Measurements from ENCODE around the gene ADAM10.
"Not testable (repeated sequence)": the region's sequence is repeated elsewhere in the genome, so short reads cannot be mapped to it uniquely, and the experiment has no call there.

ADAM10 gene

DNA sequence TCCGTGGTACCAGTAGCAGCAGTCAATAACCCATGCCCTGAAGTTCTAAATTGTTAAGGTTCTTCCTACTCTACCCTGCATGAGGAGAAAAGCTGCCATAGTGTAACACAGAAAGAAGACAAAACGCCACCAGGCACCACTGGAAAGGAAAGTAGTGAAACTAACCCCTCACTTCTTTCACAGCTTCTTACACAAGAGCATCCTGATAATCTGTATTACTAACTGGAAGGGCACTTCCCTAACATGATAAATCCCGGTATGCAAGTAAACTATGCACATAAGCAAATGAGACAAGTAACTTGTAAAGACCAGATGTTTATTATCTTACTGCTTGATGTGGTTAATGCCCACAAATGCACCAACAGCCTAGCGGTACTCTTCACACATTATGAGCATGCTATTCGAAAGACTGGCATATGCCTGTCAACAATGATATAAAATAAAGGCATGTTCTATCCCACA lies 141.3 kb downstream of the ADAM10 start:
- peak; percentile 88 for DNase-seq (ENCODE audit: low read depth)

DNA sequence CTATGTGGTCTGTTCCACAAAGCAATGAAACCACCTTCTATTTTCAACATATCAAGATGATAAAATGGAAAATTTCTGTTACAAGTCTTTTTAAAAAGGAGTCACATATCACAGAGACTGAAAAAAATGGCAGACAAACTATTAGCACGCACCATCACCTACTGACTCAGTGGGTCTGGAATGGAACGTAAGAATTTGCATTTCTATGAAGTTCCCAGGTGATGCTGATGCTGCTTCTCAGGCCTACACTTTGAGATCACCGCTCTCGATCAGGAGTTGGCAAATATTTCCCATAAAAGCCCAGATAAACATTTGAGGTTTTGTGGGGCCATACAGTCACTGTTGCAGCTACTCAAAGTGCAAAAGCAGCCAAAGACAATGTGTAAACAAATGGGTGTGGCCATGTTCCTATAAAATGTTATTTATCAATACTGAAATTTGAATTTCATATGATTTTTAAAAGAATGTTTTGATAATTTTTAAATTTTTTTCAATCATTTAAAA lies 142.9 kb downstream of the ADAM10 start:
- DNase-seq (ENCODE audit: low read depth), result no peak

DNA sequence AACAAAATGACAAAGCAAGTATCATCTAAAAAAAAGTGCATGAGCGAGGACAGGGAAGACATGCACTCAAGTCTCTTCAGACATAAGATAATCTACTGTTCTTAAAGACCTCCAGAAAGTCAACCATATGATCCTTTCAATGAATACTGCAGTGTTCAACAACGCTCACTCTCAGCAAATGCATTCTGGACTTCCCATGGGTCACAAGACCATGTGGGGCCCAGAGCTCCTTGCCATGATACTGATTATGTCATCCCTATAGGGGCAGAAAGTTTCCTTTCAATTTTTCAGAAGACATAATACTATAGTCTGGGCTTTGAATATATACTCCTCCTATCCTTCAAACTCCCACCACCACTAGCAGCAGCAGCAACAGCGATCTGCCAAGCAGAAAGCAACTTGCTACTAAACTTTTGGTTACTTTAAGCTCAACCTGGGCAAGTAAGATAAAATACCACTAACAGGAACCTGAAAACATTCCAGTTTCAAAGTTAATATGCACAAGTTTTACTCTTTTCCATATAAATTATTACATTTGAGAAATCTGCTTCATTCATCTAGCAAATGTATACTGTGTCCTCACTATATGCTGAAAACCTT lies 143.5 kb downstream of the ADAM10 start:
- DNase-seq (ENCODE audit: low read depth), result no peak

DNA sequence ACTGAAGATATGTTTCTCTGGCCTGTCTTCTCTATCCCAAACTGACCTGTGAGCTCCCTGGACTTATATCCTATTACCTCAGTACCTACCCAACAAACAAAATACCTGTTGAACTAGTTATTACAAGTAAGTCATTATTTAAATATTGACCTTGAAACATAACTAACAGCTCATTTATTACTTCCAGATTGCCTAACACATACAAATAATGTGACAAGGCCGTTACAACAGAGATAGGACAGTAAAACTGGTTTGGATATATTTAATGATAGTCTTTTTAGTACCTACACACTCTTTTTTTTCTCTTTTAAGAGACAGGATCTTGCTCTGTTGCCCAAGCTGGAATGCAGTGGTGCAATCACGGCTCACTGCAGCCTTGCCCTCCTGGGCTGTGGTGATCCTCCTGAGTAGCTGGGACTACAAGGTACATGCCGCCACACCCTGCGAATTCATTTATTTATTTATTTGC lies 145.0 kb downstream of the ADAM10 start:
- no peak for DNase-seq (ENCODE audit: low read depth)

DNA sequence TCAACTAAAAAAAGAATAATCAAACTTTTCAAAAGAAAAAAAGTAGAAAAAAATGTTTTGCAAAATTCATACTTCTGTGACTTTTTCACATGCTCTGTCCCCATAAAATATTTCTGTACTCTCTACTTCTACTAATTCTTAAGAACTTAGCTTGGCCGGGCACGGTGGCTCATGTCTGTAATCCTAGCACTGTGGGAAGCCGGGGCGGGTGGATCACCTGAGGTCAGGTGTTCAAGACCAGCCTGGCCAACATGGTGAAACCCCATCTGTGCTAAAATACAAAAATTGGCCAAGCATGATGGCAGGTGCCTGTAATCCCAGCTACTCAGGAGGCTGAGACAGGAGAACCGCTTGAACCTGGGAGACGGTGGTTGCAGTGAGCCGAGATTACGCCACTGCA lies 145.6 kb downstream of the ADAM10 start:
- not testable (repeated sequence) for DNase-seq (ENCODE audit: low read depth)

DNA sequence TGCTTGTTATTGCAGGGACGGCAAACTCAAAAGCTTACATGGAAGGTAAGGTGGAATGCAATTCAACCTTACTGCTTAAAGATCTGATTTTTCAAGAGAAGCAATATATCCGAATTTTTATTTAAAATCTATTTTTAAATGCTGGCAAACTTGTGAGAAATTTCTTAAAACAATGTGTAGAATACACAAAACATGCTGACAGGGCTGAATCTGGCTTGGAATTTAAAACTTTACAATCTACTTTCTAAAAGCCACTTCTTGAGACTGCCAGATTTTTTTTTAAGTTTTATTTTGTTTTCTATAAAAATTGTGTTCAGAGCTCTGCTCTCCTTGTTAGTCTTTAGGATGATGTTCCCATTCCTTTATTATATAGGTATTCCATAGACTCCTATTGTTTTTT lies 146.7 kb downstream of the ADAM10 start:
- DNase-seq (ENCODE audit: low read depth), result no peak

DNA sequence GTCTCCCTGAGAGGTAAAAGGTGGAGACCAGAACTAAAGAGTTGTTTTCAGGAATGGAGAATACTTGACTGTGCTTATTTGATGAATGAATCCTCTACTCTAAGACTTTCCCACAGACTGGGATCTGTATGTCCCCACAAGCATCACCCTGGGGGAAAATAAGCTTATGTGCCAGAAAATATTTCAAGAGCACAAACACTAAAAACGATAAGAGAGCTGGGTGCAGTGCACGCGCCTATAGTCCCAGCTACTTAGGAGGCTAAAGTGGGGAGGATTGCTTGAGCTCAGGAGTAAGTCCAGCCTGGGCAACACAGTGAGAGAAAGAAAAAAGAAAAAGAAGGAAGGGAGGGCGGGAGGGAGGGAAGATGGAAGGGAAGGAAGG lies 150.7 kb downstream of the ADAM10 start:
- DNase-seq (ENCODE audit: low read depth), result no peak

DNA sequence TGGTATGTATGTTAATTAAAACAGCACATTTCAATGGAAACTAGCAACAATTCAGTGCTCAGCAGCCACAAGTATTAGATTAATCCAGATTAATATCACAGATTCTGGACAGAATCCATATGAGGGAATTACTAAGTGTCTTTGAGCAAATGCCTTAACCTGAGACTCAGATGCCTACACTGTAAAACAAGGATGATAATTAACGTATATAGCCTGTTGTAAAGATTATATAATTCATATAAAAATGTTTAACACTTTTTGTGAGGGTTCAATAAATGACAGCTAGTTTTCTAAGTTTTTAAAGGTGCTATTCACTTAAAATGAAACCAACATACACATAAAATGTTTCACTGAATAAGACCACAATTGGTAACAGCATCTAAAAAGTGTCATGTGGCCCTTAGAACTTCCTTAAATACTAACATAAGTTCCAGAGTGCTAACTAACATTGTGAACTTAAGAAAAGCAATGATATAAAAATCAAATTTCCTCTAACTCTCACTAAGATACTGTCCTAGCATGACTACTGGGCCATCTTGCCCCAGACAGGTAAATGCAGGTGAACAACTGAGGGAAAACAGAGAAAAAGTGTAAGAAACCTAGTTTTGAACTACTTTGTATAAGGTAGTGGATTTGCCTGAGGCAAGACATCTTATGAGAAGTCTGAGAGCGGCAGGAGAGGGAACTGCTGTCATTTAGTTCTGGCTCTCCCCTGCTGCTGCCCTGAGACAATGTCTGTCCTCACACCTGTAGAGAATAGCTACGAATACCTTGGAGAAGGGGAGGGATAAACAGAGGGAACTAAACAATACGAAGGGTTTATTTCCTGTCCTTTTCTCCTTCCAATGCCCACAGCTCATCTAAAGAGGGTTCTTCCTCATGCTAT lies 151.3 kb downstream of the ADAM10 start:
- no peak for DNase-seq (ENCODE audit: low read depth)

DNA sequence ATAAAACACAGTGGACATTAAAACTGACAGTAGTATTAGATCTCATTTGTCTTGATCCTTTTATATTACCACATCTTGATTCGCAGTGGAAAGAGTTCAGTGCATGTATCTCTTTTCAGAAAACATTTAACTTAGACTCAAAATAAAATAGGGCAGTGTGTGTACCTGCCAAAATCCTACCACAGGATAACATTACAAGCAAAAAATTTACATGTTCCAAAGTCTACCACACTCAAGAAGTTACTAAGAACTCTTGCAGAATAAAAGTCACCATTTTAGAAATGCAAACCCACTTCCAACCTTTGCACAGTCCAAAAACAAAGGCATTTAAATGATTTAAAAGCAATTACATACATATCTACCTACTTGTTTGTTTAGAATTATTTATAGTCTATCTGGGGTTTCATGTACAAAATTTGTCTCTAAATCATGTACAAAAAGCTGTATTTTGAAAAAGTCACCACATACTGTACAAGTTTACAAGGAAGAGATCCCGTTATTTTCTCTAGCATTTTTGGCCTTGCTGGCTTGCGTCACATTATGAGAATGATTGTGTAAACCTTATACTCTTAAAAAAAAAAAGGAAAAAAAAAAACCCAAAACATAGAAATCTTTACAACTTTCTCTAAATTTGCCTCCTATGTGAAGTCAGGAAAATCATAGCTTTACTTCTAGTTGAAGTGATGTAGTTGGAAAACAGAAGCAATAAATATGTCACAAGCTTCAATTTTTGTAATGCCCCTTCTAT lies 153.8 kb downstream of the ADAM10 start:
- DNase-seq (ENCODE audit: low read depth), result no peak

DNA sequence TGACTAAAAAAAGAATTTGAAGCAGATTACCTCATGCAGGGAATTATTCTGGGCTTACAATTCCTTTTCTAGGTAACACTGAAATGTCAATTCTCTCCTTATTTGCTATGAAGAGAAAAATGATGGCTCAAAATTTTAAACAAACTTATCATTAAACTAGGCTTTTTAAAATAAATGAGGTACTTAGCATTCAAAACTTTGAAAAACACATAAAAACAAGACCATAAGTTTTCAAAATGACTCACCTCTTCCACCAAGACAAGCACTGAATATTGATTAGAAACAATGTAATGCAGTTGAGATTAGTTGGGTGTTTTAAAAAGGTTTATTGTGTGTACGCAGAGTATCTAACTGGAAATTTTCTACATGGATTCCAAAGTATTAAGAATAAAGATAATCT lies 154.6 kb downstream of the ADAM10 start:
- DNase-seq (ENCODE audit: low read depth), result no peak

DNA sequence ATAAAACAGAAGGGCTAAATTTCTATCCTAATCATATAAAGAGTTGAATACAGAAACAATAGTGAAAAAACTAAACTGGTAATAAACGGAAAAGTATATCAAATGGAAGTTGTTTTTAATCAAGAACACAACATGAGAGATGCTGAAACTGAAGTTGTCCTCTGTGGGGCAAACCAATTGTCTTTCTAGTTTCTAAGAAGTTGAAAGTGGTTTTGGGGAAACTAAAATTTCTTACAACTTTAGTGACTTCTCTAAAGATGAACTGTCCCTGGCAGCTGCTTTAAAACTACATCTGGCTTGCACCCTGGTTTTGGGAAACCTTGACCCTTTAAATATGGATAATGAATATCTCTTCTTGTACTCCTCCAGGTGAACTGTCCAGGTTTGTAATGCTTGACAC lies 155.6 kb downstream of the ADAM10 start:
- DNase-seq (ENCODE audit: low read depth), result no peak

DNA sequence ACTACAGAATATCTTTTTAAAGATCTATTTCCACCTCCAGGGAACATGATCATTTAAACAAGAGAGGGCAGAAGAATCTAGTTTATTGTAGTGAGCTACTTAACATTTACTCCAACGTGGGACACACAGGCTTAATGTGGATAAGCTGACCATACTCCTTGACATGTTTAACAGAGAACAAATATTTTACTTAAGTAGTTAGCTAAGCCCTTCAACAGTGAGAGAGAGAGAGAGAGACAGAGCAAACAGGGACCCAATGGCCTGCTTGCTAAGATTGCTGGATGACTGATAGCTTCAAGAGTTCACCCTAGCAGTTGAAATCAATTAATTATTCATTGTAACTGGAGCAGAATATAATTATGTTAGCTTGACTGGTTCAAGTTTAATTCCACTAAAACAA lies 158.6 kb downstream of the ADAM10 start:
- peak; percentile 20 for DNase-seq (ENCODE audit: low read depth)

DNA sequence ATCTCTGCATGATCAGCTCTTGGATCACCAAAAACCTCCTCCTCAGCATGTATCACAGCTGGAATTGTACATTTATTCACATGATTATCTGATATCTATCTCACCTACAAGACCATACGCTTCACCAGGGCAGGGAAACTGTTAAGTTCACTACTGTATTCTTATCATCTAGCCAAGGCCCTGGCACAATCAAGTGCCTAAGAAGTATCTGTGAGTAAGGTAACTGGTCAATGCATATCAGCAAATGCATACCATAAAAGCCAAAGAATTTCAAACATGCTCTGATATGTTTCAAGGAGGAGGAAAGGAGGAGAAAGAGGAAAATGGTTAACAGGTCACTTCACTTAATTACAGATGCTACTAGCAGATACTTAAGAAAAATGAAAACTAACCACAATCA lies 159.3 kb downstream of the ADAM10 start:
- DNase-seq (ENCODE audit: low read depth), result no peak

DNA sequence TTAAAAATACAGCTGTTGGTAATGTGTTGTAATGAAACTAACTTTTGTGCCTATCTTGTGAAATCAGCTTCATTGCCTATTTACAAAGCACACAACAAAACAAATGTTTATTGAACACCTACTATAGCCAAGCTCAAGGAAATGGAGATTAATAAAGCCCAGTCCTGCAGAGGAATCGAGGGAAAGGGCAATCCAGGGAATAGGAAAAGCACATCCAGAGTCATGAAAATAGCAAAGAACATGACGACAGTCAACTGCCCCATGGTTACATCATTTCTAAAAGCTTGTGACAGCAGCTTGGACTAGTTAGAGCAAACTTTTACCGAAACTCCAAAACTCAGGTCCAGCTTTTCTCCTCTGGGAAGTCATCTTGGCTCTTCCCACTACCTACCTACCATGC lies 160.5 kb downstream of the ADAM10 start:
- no peak for DNase-seq (ENCODE audit: low read depth)

DNA sequence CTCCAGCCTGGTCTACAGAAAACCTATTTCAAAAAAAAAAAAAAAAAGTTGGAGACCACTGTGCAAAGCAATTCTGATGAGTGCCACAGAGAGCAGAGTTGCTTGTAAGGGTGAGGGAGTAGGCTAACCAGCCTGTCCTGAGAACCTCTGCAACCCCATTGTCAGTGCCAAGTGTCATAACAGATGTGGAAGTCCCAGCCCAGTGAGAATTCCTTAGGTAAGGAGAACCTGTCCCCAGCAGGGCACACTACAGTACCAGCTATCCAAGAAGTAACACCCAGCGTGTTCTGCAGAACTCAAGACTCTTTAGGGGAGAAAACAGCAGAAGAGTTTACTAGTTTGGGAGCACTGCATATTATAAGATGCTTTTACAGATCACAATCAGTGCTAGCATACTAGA lies 161.4 kb downstream of the ADAM10 start:
- no peak for DNase-seq (ENCODE audit: low read depth)

DNA sequence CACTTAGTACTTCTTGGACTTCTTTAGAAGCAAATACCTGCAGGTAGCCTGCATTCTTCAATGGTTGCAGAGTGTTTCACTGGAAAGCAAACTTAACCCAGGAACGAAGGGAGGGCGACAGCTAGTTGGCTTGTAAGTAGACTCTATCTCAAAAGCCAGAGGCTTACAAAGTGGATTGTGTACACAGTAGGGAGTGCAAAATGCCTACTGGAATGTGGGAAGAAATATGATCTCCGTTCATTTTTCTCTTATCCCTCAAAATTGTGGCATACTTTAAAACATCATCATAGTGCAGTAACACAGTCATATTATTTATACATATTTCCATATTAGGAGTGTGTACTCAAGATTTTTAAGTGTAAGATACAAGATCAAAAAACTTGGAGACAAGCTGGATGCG lies 162.0 kb downstream of the ADAM10 start:
- DNase-seq (ENCODE audit: low read depth), result peak; percentile 36

DNA sequence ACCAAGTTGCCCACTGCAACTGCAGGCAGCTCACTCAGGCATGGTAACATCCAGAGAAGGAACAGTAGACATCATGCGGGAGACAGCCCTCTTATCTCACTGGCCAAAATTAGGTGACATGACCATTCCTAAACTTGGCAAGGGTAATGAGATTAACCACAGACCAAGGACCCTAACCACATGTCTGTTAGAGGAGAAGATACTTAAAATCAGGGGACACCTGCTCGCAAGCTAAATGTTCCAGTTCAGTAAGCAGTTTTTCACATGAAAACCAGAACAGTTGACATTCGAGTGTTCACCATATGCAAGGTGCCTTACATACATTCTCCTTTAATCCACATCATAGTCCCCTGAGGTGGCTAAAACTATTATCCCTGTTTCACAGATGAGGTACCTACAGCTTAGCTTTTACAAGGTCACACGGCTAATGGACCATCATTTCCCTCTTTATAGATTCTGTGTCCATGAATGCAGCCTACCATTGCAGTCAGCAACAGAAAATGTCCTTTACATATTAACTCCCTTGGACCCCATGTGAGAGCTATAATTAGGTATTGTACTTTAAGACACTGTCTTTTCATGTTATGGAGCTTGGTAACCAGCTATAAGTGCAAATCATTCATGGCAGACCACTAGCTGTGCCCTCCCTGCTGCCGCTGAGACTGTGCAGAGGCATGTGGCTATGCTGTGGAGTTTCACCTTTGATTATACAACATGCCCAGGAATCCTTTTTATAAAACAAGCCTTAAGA lies 163.6 kb downstream of the ADAM10 start:
- no peak for DNase-seq (ENCODE audit: low read depth)

DNA sequence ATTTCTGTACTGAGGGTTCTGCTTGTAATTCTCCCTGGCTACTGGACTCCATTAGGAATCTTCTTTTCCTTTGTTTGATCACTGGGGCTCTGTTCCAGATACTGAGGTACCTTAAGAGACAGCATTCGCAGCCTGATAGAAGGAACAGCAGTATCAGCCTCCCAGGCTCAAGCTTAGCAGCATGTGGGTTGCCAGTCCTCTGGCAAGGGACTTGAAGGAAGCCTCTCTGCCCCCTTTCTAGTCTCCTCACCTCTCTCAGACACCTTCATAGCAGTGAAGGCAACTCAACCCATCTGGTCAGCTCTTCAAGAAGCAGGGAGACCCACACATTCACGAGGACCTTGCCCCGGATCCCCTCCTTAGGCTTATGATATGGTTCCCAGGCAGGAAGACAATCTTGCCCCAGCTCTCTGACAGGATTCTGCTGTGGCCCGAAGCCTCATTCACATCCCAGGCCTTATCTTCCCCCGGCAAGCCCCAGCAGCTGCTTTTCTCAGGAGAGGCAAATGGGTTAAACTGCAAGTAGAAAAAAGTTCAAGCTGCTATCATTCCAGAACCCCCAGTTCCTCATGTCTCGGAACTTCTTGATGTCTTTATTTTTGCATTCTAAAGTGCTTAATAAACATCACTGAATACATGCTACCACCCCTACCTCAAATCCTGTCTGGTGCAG lies 164.6 kb downstream of the ADAM10 start:
- no peak for DNase-seq (ENCODE audit: low read depth)

DNA sequence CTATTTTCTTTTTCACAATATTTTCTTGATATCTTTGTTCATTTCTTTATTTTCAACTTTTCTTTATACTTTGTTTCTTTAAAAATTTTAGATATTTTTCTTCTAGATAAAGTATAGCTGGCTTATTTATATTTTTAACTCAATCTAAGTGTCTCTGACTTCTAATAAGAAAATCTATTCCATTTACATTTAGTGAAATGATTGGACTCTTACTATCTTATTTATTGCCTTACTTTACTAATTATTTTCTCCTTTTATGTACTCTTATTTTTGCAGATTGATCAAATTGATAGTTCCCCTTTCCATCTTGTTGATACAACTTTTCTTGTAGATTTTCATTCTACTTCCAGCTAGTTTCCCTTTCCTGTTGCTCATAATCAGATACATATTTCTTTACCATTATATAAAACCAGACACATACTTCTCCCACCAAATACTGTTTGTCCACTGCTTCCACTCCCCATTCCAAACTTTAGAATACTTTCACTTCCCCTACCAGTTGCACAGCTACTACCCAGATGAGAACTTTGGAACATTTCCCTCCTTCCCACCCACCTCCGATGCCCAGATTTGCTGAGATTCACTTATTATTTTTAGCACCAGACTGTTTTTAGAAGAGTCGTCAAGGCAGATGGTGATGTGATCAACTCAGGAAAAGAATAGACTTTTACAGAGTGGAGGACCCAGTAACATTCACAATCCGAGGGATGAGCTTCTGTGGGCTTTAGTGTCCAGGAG lies 166.2 kb downstream of the ADAM10 start:
- no peak for DNase-seq (ENCODE audit: low read depth)

DNA sequence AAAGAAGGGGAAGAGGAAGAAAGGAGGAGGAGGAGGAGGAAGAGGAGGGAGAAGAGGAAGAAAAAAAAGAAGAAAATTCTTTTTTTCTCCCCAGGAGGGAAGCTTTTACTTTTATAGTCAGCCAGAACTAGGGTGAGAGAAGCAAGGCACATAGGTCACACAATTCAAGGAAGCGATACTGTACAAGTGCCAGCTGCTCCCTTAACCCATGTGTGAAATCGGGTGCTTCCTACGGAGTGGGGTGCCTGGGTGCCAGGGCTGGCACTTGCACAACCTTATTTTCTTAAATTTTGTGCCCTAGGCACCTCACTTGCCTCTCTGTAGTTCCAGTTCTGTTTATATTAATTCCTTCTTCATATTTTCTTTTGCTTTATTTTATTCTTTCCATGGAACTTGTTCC lies 167.3 kb downstream of the ADAM10 start:
- no peak for DNase-seq (ENCODE audit: low read depth)

DNA sequence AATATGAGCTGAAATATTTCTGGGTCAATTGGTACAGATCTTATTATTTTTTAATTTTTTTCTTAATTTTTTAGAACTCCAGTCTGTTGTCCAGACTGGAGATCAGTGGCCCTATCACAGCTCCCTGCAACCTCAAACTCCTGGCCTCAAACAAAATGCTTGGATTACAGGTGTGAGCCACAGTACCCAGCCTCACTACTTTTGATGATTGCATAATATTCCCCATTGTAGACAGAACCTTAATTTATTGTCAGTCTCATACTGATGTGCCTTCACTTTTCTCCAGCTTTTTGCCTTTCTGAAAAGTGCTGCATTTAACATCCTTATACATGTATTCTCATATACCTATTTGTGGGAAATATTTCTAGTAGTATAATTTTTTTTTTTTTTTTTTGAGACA lies 172.8 kb downstream of the ADAM10 start:
- no peak for DNase-seq (ENCODE audit: low read depth)
